GM21381 (cell line): ENCODE results near the gene USP50.
"Not testable (repeated sequence)": the region's sequence is repeated elsewhere in the genome, so short reads cannot be mapped to it uniquely, and the experiment has no call there.

ENCODE experiments used
- ATAC-seq: cut with Tn5 transposase; IDR thresholded peaks from one replicate; pipeline ENCODE4 v1.9.1; 2021; ENCODE audit warnings: mild to moderate bottlenecking, moderate library complexity; ENCODE audit not compliant: unreplicated experiment

USP50 gene

GRCh38 chr15:50546566-50546965 is at the start of gene USP50:
USP50 (minus strand) TSS chr15:50546666; CDS start chr15:50546525, 141 bp downstream.
- ATAC-seq = no peak

- no peak for ATAC-seq
Measured at GRCh38 chr15:50594311-50594710, 47.8 kb upstream of the USP50 start.

GRCh38 chr15:50593761-50594160 is 47.3 kb upstream of the USP50 start:
- no peak for ATAC-seq

GRCh38 chr15:50590288-50590687 is 43.8 kb upstream of the USP50 start:
- ATAC-seq = no peak

- no peak for ATAC-seq
Measured at GRCh38 chr15:50577492-50577891, 31.0 kb upstream of the USP50 start.

- no peak for ATAC-seq
Measured at GRCh38 chr15:50576166-50576565, 29.7 kb upstream of the USP50 start.

- not testable (repeated sequence) for ATAC-seq
Measured at GRCh38 chr15:50573842-50574241, 27.4 kb upstream of the USP50 start.

GRCh38 chr15:50563756-50564155 is 17.3 kb upstream of the USP50 start:
- no peak for ATAC-seq

GRCh38 chr15:50562735-50563640 is 16.5 kb upstream of the USP50 start:
- ATAC-seq = no peak

- peak; percentile 57 for ATAC-seq
Measured at GRCh38 chr15:50558012-50558411, 11.5 kb upstream of the USP50 start.

GRCh38 chr15:50556642-50557371 is 10.3 kb upstream of the USP50 start:
- no peak for ATAC-seq

- ATAC-seq = no peak
Measured at GRCh38 chr15:50552238-50552637, 5.8 kb upstream of the USP50 start.

GRCh38 chr15:50549326-50549725 is 2.9 kb upstream of the USP50 start:
- no peak for ATAC-seq

- ATAC-seq = no peak
Measured at GRCh38 chr15:50544368-50544767, 2.1 kb downstream of the USP50 start.

GRCh38 chr15:50543556-50543955 is 2.9 kb downstream of the USP50 start:
- ATAC-seq = no peak

- no peak for ATAC-seq
Measured at GRCh38 chr15:50542887-50543210, 3.6 kb downstream of the USP50 start.

- ATAC-seq = no peak
Measured at GRCh38 chr15:50531766-50532165, 14.7 kb downstream of the USP50 start.

GRCh38 chr15:50531163-50531562 is 15.3 kb downstream of the USP50 start:
- ATAC-seq = no peak

- ATAC-seq = no peak
Measured at GRCh38 chr15:50523851-50524251, 22.6 kb downstream of the USP50 start.

GRCh38 chr15:50519740-50520425 is 26.6 kb downstream of the USP50 start:
- ATAC-seq = no peak

GRCh38 chr15:50513001-50513400 is 33.5 kb downstream of the USP50 start:
- no peak for ATAC-seq

GRCh38 chr15:50506121-50506520 is 40.3 kb downstream of the USP50 start:
- no peak for ATAC-seq
